Astrocyte of the spinal cord (primary cell): ENCODE results near the gene NDEL1.

ENCODE experiments used
- DNase-seq: peaks from one replicate; pipeline ENCODE4 v3.0.0; 2011; ENCODE audit warnings: low read depth, low spot score
- H3K4me3 ChIP-seq: 2 replicates; pipeline ENCODE4 v1.5.1; 2011; ENCODE audit warnings: low read depth, mild to moderate bottlenecking, low read length, moderate library complexity
- in situ Hi-C: cut with HindIII; loops from 2 replicates; pipeline ENCODE4 v1.10.0; 2017; ENCODE audit warnings: low sequenced_read_pairs
- TF ChIP-seq, protein P1 (sequence below): IDR thresholded peaks from 2 replicates; pipeline ENCODE4 v1.5.1; 2012; ENCODE audit warnings: low read depth, mild to moderate bottlenecking, low read length, inconsistent platforms

The NDEL1 gene

GRCh38 chr17:8488901-8489300, 53.2 kb downstream of the NDEL1 start:
- in situ Hi-C loops = no loop called here
- TF ChIP-seq, protein P1, sequence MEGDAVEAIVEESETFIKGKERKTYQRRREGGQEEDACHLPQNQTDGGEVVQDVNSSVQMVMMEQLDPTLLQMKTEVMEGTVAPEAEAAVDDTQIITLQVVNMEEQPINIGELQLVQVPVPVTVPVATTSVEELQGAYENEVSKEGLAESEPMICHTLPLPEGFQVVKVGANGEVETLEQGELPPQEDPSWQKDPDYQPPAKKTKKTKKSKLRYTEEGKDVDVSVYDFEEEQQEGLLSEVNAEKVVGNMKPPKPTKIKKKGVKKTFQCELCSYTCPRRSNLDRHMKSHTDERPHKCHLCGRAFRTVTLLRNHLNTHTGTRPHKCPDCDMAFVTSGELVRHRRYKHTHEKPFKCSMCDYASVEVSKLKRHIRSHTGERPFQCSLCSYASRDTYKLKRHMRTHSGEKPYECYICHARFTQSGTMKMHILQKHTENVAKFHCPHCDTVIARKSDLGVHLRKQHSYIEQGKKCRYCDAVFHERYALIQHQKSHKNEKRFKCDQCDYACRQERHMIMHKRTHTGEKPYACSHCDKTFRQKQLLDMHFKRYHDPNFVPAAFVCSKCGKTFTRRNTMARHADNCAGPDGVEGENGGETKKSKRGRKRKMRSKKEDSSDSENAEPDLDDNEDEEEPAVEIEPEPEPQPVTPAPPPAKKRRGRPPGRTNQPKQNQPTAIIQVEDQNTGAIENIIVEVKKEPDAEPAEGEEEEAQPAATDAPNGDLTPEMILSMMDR = no peak
- DNase-seq = peak; percentile 97

GRCh38 chr17:8489841-8490240, 54.2 kb downstream of the NDEL1 start:
- no peak overlapping the region for H3K4me3 ChIP-seq
- DNase-seq = peak; percentile 25
- in situ Hi-C loops = no loop called here
- TF ChIP-seq, protein P1 = no peak

More at GRCh38 chr17:8488901-8489300, 53.2 kb downstream of the NDEL1 start:
- H3K4me3 ChIP-seq = no peak overlapping the region

- TF ChIP-seq, protein P1 = no peak
- no peak overlapping the region for H3K4me3 ChIP-seq
- in situ Hi-C loops = no loop called here
- DNase-seq = no peak
Measured at GRCh38 chr17:8490256-8491023, 54.8 kb downstream of the NDEL1 start.

DNA sequence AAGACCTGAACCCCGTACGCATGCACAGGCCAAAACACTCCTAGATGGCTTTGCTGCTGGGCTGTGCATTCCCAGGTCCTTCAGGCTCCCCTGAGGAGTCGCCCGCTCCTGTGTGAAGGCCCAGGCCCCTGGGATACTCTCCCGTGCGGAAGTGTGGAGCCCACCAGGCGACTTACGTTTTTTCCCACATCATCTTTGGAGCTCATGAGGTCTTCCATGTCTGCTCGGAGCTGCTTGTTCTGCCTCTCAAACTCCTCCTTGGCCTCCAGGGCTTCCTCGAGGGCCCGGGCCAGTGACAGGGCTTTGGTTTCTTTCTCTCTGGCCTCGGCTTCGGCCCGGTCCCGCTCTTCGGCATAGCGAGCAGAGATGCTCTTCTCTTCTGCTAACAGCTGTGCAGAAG, 56.4 kb downstream of the NDEL1 start:
- H3K4me3 ChIP-seq = no peak overlapping the region
- in situ Hi-C loops = no loop called here
- TF ChIP-seq, protein P1 = no peak
- no peak for DNase-seq

GRCh38 chr17:8494021-8494420, 58.3 kb downstream of the NDEL1 start:
- in situ Hi-C loops = no loop called here
- H3K4me3 ChIP-seq = no peak overlapping the region
- DNase-seq = no peak
- TF ChIP-seq, protein P1 = no peak

DNA sequence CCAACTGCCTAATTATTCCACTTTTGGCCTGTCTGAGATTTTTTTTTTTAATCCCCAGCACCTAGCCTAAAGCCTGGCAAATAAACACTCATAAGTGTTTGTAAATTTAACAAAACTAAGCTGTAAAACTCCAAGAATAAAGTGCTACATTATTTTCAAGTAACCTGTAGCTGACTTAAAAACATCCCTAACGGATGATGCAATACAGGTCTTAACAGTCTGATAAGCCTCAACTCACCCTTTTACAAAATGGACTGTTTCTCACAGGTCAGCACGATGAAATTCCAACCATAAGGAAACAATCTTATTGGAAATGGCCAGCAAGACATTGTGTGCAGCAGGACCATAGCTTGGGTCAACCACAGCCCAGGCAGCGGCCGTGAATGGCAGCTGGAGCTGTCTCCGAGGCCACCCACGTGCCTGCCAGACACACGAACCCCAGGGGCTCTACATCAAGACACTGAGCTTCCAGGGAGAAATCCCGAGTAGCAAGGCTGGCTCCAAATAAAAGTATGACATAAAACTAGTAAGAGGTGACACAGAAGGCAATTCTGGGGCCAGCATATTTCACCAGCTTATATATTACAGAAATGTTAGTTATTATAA, 58.9 kb downstream of the NDEL1 start:
- no peak overlapping the region for H3K4me3 ChIP-seq
- DNase-seq = no peak
- in situ Hi-C loops = no loop called here
- TF ChIP-seq, protein P1 = no peak
